ENCODE results near the gene SUPT6H.

DNA sequence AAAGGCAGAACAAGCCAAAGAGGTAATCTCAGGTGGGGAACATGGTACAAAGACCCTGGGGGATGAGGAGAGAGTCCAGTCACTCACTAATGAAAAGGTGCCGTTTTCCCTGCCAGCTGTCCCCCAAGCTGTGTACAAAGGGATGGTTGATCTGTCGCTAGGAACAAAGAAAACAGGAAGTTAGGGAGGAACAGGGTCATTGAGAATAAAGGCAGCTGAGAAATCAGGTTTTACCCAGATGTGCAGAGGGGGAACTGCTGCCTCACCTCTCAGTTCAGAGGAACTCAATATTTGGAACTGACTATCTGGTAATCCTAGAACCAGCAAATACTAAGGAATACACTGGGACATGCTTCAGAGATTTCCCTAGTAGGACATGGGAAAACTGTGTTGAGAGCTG is 49.5 kb upstream of the SUPT6H start:
- TF ChIP-seq, protein P1, sequence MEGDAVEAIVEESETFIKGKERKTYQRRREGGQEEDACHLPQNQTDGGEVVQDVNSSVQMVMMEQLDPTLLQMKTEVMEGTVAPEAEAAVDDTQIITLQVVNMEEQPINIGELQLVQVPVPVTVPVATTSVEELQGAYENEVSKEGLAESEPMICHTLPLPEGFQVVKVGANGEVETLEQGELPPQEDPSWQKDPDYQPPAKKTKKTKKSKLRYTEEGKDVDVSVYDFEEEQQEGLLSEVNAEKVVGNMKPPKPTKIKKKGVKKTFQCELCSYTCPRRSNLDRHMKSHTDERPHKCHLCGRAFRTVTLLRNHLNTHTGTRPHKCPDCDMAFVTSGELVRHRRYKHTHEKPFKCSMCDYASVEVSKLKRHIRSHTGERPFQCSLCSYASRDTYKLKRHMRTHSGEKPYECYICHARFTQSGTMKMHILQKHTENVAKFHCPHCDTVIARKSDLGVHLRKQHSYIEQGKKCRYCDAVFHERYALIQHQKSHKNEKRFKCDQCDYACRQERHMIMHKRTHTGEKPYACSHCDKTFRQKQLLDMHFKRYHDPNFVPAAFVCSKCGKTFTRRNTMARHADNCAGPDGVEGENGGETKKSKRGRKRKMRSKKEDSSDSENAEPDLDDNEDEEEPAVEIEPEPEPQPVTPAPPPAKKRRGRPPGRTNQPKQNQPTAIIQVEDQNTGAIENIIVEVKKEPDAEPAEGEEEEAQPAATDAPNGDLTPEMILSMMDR (IDR thresholded peaks at IDR 0.05), result no peak
- no peak for TF ChIP-seq POLR2A (IDR thresholded peaks at IDR 0.05)

All from testis (tissue), 2 donors.